ENCODE results near the gene EXOC4.
"Not testable (repeated sequence)": the region's sequence is repeated elsewhere in the genome, so short reads cannot be mapped to it uniquely, and the experiment has no call there.

EXOC4 gene

GRCh38 chr7:133313575-133313974 is 60.7 kb downstream of the EXOC4 start:
- ATAC-seq (replicated peaks) (no peak), DNase-seq (no peak)
- H3K27me3 Mint-ChIP-seq: no peaks in the 10 kb centered on the region
- peaks cover 14 to 36% of the 10 kb centered on the region in 2 donors for H3K36me3 Mint-ChIP-seq
- H3K27ac Mint-ChIP-seq: no peak overlapping the region
- H3K9me3 Mint-ChIP-seq: no peaks in the 10 kb centered on the region
- no peak overlapping the region for H3K4me3 Mint-ChIP-seq
- H3K4me1 Mint-ChIP-seq: no peaks in the 10 kb centered on the region

- H3K4me1 Mint-ChIP-seq: no peaks in the 10 kb centered on the region
- H3K4me3 Mint-ChIP-seq: no peak overlapping the region
- ATAC-seq (replicated peaks) (no peak), DNase-seq (no peak)
- H3K9me3 Mint-ChIP-seq: no peaks in the 10 kb centered on the region
- peaks cover 14 to 31% of the 10 kb centered on the region in 2 donors for H3K36me3 Mint-ChIP-seq
- H3K27ac Mint-ChIP-seq: no peak overlapping the region
- no peaks in the 10 kb centered on the region for H3K27me3 Mint-ChIP-seq
Measured at GRCh38 chr7:133314084-133314483, 61.2 kb downstream of the EXOC4 start.

GRCh38 chr7:133315332-133316040 is 62.6 kb downstream of the EXOC4 start:
- Mint-ChIP-seq H3K9me3 (peaks cover 0 to 3% of the 10 kb centered on the region in 2 donors), H3K4me1 (no peaks in the 10 kb centered on the region), H3K36me3 (peaks cover 19 to 35% of the 10 kb centered on the region in 2 donors), H3K27ac (no peak overlapping the region), H3K4me3 (no peak overlapping the region), H3K27me3 (no peaks in the 10 kb centered on the region)
- ATAC-seq (replicated peaks) (no peak), DNase-seq (no peak)

GRCh38 chr7:133319842-133320241 is 67.0 kb downstream of the EXOC4 start:
- Mint-ChIP-seq H3K36me3 (peaks cover 48 to 60% of the 10 kb centered on the region in 2 donors), H3K27me3 (no peaks in the 10 kb centered on the region), H3K9me3 (peaks cover 9 to 23% of the 10 kb centered on the region in 2 donors), H3K27ac (no peak overlapping the region), H3K4me3 (no peak overlapping the region), H3K4me1 (peaks cover 11 to 15% of the 10 kb centered on the region in 2 donors)
- ATAC-seq (replicated peaks) (no peak), DNase-seq (no peak)

- ATAC-seq (replicated peaks) (no peak), DNase-seq (no peak)
- Mint-ChIP-seq H3K4me1 (peaks cover 11 to 15% of the 10 kb centered on the region in 2 donors), H3K27me3 (no peaks in the 10 kb centered on the region), H3K36me3 (peaks cover 58 to 67% of the 10 kb centered on the region in 2 donors), H3K9me3 (peaks cover 14 to 30% of the 10 kb centered on the region in 2 donors), H3K27ac (no peak overlapping the region), H3K4me3 (no peak overlapping the region)
Measured at GRCh38 chr7:133320891-133321290, 68.0 kb downstream of the EXOC4 start.

- H3K4me3 Mint-ChIP-seq; H3K27me3 Mint-ChIP-seq; ATAC-seq (replicated peaks); DNase-seq; H3K27ac Mint-ChIP-seq: not testable (repeated sequence)
- Mint-ChIP-seq H3K36me3 (peaks cover 63 to 72% of the 10 kb centered on the region in 2 donors), H3K9me3 (peaks cover 14 to 30% of the 10 kb centered on the region in 2 donors), H3K4me1 (peaks cover 11 to 15% of the 10 kb centered on the region in 2 donors)
Measured at GRCh38 chr7:133321366-133321765, 68.5 kb downstream of the EXOC4 start.

- not testable (repeated sequence) for H3K27ac Mint-ChIP-seq
Measured at GRCh38 chr7:133326745-133327144, 73.9 kb downstream of the EXOC4 start.

GRCh38 chr7:133328021-133328420 is 75.1 kb downstream of the EXOC4 start:
- H3K27ac Mint-ChIP-seq; H3K27me3 Mint-ChIP-seq; DNase-seq; ATAC-seq (replicated peaks); H3K4me3 Mint-ChIP-seq: not testable (repeated sequence)
- peaks cover 11 to 14% of the 10 kb centered on the region in 2 donors for H3K4me1 Mint-ChIP-seq
- peaks cover 23% of the 10 kb centered on the region in 2 donors for H3K9me3 Mint-ChIP-seq
- H3K36me3 Mint-ChIP-seq: peaks cover 61 to 77% of the 10 kb centered on the region in 2 donors

More at GRCh38 chr7:133326745-133327144, 73.9 kb downstream of the EXOC4 start:
- not testable (repeated sequence) for H3K27me3 Mint-ChIP-seq; DNase-seq; H3K4me3 Mint-ChIP-seq; ATAC-seq (replicated peaks)
- H3K4me1 Mint-ChIP-seq: peaks cover 18 to 21% of the 10 kb centered on the region in 2 donors
- H3K9me3 Mint-ChIP-seq: peaks cover 23 to 29% of the 10 kb centered on the region in 2 donors
- H3K36me3 Mint-ChIP-seq: peaks cover 72 to 90% of the 10 kb centered on the region in 2 donors

GRCh38 chr7:133330085-133330484 is 77.2 kb downstream of the EXOC4 start:
- Mint-ChIP-seq H3K9me3 (peaks cover 11 to 19% of the 10 kb centered on the region in 2 donors), H3K36me3 (peaks cover 53 to 73% of the 10 kb centered on the region in 2 donors), H3K4me3 (no peak overlapping the region), H3K27me3 (no peaks in the 10 kb centered on the region), H3K27ac (no peak overlapping the region), H3K4me1 (peaks cover 7% of the 10 kb centered on the region in 2 donors)
- no peak for DNase-seq
- no peak for ATAC-seq (replicated peaks)

GRCh38 chr7:133331861-133332260 is 79.0 kb downstream of the EXOC4 start:
- Mint-ChIP-seq H3K27me3 (no peaks in the 10 kb centered on the region), H3K4me1 (peaks cover 7% of the 10 kb centered on the region in 2 donors), H3K27ac (no peak overlapping the region), H3K4me3 (no peak overlapping the region), H3K36me3 (peaks cover 46 to 69% of the 10 kb centered on the region in 2 donors), H3K9me3 (peaks cover 9 to 17% of the 10 kb centered on the region in 2 donors)
- no peak for ATAC-seq (replicated peaks)
- no peak for DNase-seq

DNA sequence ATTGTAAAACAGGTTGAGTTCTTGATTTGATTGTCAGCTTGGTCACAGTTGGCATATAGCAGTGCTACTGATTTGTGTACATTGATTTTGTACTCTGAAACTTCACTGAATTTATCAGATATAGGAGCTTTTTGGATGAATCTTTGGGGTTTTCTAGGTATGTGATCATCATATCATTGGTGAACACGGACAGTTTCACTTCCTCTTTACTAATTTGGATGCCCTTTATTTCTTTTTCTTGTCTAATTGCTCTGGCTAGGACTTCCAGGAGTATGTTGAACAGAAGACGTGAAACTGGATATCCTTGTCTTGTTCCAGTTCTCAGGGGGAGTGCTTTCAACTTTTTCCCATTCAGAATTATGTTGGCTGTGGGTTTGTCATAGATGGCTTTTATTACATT is 86.9 kb downstream of the EXOC4 start:
- Mint-ChIP-seq H3K27me3 (no peaks in the 10 kb centered on the region), H3K27ac (peak overlapping the region; percentile 69), H3K36me3 (peaks cover 74 to 88% of the 10 kb centered on the region in 2 donors), H3K4me1 (peaks cover 0 to 6% of the 10 kb centered on the region in 2 donors), H3K9me3 (peaks cover 37 to 51% of the 10 kb centered on the region in 2 donors), H3K4me3 (no peak overlapping the region)
- ATAC-seq (replicated peaks) (no peak), DNase-seq (no peak)

DNA sequence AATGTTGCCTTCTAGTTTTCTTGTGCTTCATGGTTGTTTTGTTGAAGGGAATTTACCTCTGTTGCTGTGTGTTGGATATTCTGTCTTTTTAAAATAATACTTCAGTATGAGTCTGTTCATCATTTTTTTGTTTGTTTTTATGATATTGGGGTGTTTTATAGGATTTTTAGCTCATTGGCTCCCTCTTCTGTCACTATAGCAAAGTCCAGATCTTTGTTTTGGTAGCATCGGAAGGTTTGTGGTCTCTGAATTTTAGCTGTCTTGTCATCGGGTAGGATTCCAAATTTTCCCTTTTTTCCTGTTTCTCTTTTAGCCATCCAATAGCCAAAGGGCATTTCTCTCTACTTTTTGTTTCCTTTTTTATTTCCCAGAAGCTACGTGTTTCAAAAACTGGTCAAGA is 91.4 kb downstream of the EXOC4 start:
- Mint-ChIP-seq H3K36me3 (peaks cover 65 to 75% of the 10 kb centered on the region in 2 donors), H3K9me3 (peaks cover 31 to 42% of the 10 kb centered on the region in 2 donors), H3K4me1 (peaks cover 3 to 11% of the 10 kb centered on the region in 2 donors), H3K4me3 (no peak overlapping the region), H3K27ac (no peak overlapping the region), H3K27me3 (no peaks in the 10 kb centered on the region)
- ATAC-seq (replicated peaks) (no peak), DNase-seq (no peak)

- Mint-ChIP-seq H3K9me3 (peaks cover 29 to 39% of the 10 kb centered on the region in 2 donors), H3K4me1 (peaks cover 5 to 7% of the 10 kb centered on the region in 2 donors), H3K36me3 (peaks cover 61 to 72% of the 10 kb centered on the region in 2 donors), H3K4me3 (no peak overlapping the region), H3K27ac (peak overlapping the region; percentile 38), H3K27me3 (no peaks in the 10 kb centered on the region)
- ATAC-seq (replicated peaks): no peak
- no peak for DNase-seq
Measured at GRCh38 chr7:133345690-133346421, 93.0 kb downstream of the EXOC4 start.

- ATAC-seq (replicated peaks): no peak
- no peak overlapping the region for H3K27ac Mint-ChIP-seq
- peaks cover 49 to 66% of the 10 kb centered on the region in 2 donors for H3K36me3 Mint-ChIP-seq
- no peak for DNase-seq
- H3K4me3 Mint-ChIP-seq: no peak overlapping the region
- H3K4me1 Mint-ChIP-seq: peaks cover 5 to 7% of the 10 kb centered on the region in 2 donors
- peaks cover 19 to 33% of the 10 kb centered on the region in 2 donors for H3K9me3 Mint-ChIP-seq
- no peaks in the 10 kb centered on the region for H3K27me3 Mint-ChIP-seq
Measured at GRCh38 chr7:133348250-133348649, 95.4 kb downstream of the EXOC4 start.

Data from stimulated activated naive B cell treated with anti-CD40 and anti-IgM and Interleukin-4, amounts not matched to agents 10 μg/mL and 1 μg/mL and 100 μg/mL, for 72 hours (primary cell).